Measurements from ENCODE around the gene OR8G5.

The OR8G5 gene

DNA sequence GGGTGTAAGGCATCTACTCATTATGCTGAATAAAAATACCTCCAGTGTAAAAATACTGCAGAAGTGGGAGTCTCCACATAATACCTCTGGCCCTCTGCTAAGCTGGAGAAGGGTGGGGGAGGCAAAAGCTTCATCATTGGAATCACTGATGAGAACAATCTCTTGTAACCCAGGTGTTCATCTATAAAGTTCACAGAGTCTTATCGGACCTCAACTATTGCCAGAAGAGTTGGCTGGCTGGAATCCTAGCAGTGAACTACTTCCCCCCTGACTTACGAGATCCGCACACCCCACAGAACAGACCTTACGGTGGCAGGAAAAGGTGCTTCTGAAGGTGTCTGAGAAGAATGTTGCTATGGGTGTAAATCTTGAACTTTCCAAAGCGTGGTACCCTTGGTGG, 55.1 kb downstream of the OR8G5 start:
- Histone ChIP-seq H3K9me3 (ENCODE audit: control insufficient read depth, low read length) (no peaks in the 10 kb centered on the region), H3K36me3 (ENCODE audit: control insufficient read depth, insufficient read depth, low read length) (no peaks in the 10 kb centered on the region), H3K27ac (ENCODE audit: insufficient read depth, low read length, poor library complexity, severe bottlenecking) (no peak overlapping the region), H3K4me3 (ENCODE audit: insufficient read depth, low read depth, low read length, poor library complexity, severe bottlenecking) (no peak overlapping the region), H3K4me1 (ENCODE audit: control insufficient read depth, insufficient read depth, low read length, poor library complexity, severe bottlenecking) (no peaks in the 10 kb centered on the region), H3K27me3 (replicated peaks; ENCODE audit: control insufficient read depth, insufficient read depth, low read length, poor library complexity, severe bottlenecking) (no peaks in the 10 kb centered on the region)
- DNase-seq = no peak

DNA sequence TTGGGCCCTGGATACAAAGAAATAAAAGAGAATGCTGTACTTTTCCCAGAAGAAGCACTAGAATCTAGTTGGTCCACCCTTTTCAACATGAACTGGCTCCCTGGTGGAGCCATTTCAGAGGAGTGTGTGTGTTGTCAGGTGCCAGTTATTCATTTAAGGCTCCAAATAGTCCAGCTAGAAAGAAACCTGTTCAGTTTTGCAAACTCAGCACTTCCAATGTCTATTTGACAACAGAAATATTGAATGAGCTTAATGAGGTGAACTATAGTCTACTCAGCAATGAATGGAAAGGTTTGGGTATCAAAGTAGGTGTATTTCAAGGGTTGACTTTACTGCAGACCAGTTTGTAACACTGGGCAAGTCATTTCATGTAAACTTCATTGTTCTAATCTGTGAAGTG, 55.5 kb downstream of the OR8G5 start:
- DNase-seq = no peak
- Histone ChIP-seq H3K27ac (ENCODE audit: insufficient read depth, low read length, poor library complexity, severe bottlenecking) (no peak overlapping the region), H3K9me3 (ENCODE audit: control insufficient read depth, low read length) (no peaks in the 10 kb centered on the region), H3K36me3 (ENCODE audit: control insufficient read depth, insufficient read depth, low read length) (no peaks in the 10 kb centered on the region), H3K4me1 (ENCODE audit: control insufficient read depth, insufficient read depth, low read length, poor library complexity, severe bottlenecking) (no peaks in the 10 kb centered on the region), H3K4me3 (ENCODE audit: insufficient read depth, low read depth, low read length, poor library complexity, severe bottlenecking) (no peak overlapping the region), H3K27me3 (replicated peaks; ENCODE audit: control insufficient read depth, insufficient read depth, low read length, poor library complexity, severe bottlenecking) (no peaks in the 10 kb centered on the region)

DNA sequence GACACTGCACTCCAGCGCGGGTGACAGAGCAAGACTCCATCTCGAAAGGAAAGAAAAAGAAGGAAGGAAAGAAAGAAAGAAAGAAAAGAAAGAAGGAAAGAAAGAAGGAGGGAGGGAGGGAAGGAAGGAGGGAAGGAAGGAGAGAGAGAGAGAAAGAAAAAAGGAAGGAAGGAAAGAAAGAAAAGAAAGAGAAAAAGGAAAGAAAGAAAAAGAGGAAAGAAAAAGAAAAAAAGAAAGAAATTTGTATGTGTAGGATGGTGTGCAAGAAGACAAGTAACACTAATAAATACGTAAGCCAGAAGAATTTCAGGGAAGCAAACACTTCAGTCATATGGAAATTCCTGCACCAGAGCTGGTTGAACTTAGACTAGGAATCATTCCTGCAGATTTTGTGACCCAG, 57.0 kb downstream of the OR8G5 start:
- H3K36me3 ChIP-seq (ENCODE audit: control insufficient read depth, insufficient read depth, low read length) = no peaks in the 10 kb centered on the region
- no peak for DNase-seq
- H3K4me1 ChIP-seq (ENCODE audit: control insufficient read depth, insufficient read depth, low read length, poor library complexity, severe bottlenecking) = no peaks in the 10 kb centered on the region
- H3K9me3 ChIP-seq (ENCODE audit: control insufficient read depth, low read length) = no peaks in the 10 kb centered on the region
- no peaks in the 10 kb centered on the region for H3K27me3 ChIP-seq (replicated peaks; ENCODE audit: control insufficient read depth, insufficient read depth, low read length, poor library complexity, severe bottlenecking)
- no peak overlapping the region for H3K27ac ChIP-seq (ENCODE audit: insufficient read depth, low read length, poor library complexity, severe bottlenecking)
- no peak overlapping the region for H3K4me3 ChIP-seq (ENCODE audit: insufficient read depth, low read depth, low read length, poor library complexity, severe bottlenecking)

DNA sequence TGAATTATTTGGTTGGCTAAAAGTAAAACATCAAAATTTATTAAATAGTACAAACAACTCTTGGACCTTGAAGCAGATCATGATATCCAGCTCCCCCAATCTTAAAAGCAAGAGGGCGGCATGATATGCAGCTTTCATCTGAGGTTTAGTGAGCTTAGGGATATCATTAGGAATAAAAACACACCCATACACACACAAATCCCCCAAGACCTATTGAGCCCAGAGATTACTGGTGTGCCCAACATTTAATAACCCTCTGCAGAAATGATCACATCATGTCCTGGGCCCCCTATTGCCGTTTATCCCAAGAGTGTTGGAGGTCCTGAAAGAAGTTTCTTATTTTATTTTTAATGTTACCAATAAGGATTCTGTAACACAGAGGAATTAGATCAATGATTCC, 57.7 kb downstream of the OR8G5 start, which contains the start of gene OR8D1:
OR8D1 (minus strand) TSS at position 101 of the 400 bp plus-strand sequence. CDS start 3,183 bp downstream, outside the sequence.
- no peak within 1 kb of the TSS for H3K4me3 ChIP-seq (ENCODE audit: insufficient read depth, low read depth, low read length, poor library complexity, severe bottlenecking)

DNA sequence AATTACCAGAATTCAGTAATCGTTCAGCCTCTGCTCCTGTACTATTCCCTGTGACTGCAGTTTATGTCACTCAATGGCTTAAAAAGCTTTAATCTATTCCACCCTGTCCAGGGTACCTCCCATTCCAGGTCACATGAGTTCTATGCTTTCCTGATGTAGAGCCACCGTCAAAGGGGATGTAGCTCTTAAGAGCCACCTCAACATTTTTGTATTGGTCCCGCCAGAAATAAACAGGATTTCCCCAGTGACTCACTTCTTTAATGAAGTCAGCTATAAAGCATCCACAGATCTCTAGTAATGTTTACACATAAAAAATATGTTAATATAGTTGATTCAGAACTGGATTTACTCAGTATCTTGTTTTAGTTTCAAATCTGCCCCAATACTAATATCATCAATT, 58.9 kb downstream of the OR8G5 start:
- H3K27ac ChIP-seq (ENCODE audit: insufficient read depth, low read length, poor library complexity, severe bottlenecking) = no peak overlapping the region
- H3K9me3 ChIP-seq (ENCODE audit: control insufficient read depth, low read length) = no peaks in the 10 kb centered on the region
- H3K27me3 ChIP-seq (replicated peaks; ENCODE audit: control insufficient read depth, insufficient read depth, low read length, poor library complexity, severe bottlenecking) = no peaks in the 10 kb centered on the region
- H3K36me3 ChIP-seq (ENCODE audit: control insufficient read depth, insufficient read depth, low read length) = no peaks in the 10 kb centered on the region
- no peak overlapping the region for H3K4me3 ChIP-seq (ENCODE audit: insufficient read depth, low read depth, low read length, poor library complexity, severe bottlenecking)
- no peak for DNase-seq
- no peaks in the 10 kb centered on the region for H3K4me1 ChIP-seq (ENCODE audit: control insufficient read depth, insufficient read depth, low read length, poor library complexity, severe bottlenecking)

More for the DNA sequence above, 57.7 kb downstream of the OR8G5 start, which contains the start of gene OR8D1:
- no peaks in the 10 kb centered on the region for H3K36me3 ChIP-seq (ENCODE audit: control insufficient read depth, insufficient read depth, low read length)
- H3K4me1 ChIP-seq (ENCODE audit: control insufficient read depth, insufficient read depth, low read length, poor library complexity, severe bottlenecking) = no peaks in the 10 kb centered on the region
- DNase-seq = no peak
- H3K9me3 ChIP-seq (ENCODE audit: control insufficient read depth, low read length) = no peaks in the 10 kb centered on the region
- H3K27ac ChIP-seq (ENCODE audit: insufficient read depth, low read length, poor library complexity, severe bottlenecking) = no peak within 1 kb of the TSS
- H3K27me3 ChIP-seq (replicated peaks; ENCODE audit: control insufficient read depth, insufficient read depth, low read length, poor library complexity, severe bottlenecking) = no peaks in the 10 kb centered on the region
